Activated effector memory CD4-positive, alpha-beta T cell treated with Interleukin-2 at 50 U/mL for 16 hours (primary cell): ENCODE measurements around the gene HAGHL.

Experiments
- DNase-seq: peaks from one replicate; pipeline ENCODE4 v3.0.0-alpha.2; 2020

HAGHL gene

DNA sequence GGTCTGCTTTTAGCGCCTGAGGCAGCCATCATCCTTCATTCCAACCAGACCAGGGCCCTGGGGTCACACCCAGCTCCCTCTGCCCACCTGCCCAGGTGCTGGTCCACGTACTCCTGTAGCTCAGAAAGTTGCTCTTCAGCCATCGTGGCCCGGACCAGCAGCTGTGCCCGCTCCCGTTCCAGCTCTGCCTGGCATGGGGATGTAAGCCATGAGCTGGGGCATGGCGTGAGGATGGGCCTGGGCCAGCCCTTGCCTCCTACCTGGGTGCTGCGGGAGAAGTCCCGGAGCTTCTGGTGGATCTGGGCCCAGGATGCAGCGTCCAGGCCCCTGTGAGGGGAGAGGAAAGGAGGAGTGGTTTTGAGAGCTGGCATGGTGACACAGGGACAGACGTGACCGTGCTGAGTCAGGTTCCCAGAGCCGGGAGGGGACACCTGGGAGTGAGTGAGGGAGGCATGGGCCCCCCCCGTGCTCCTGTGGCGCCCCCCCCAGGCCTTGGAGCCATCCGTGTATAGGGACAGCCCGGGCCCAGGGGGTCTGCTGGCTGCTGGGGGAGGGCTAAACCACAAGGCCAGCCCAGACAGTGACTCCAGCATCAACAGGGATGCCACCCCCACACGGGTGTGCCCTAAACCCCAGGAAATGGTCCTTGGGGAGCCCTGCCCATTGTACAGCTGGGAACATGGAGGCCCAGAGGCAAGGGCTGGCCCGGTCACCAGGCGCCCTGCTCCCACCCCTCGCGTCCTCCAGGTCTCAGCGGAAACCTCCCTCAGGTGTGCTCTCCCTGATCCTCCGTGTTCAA is 3.9 kb upstream of the HAGHL start:
- no peak for DNase-seq

DNA sequence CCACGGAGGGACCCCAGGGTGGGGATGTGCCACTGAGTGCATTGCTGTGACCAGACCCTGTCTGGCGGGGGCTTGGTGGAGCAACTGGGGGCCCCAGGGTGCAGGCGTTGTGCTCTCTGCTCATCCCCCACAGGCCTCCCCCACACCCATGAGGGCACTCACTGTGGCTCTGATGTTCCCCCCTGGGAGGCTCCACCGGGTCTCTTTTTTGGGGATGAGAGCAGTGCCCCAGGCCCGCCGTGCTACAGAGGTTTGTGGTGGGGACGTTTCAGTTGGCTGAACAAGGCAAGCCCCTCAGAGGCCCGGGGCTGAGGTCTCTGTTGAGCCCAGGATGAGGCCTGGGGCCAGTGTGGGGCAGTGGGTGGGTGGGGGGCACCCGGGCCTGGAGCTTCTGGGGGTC is 3.2 kb upstream of the HAGHL start:
- no peak for DNase-seq

DNA sequence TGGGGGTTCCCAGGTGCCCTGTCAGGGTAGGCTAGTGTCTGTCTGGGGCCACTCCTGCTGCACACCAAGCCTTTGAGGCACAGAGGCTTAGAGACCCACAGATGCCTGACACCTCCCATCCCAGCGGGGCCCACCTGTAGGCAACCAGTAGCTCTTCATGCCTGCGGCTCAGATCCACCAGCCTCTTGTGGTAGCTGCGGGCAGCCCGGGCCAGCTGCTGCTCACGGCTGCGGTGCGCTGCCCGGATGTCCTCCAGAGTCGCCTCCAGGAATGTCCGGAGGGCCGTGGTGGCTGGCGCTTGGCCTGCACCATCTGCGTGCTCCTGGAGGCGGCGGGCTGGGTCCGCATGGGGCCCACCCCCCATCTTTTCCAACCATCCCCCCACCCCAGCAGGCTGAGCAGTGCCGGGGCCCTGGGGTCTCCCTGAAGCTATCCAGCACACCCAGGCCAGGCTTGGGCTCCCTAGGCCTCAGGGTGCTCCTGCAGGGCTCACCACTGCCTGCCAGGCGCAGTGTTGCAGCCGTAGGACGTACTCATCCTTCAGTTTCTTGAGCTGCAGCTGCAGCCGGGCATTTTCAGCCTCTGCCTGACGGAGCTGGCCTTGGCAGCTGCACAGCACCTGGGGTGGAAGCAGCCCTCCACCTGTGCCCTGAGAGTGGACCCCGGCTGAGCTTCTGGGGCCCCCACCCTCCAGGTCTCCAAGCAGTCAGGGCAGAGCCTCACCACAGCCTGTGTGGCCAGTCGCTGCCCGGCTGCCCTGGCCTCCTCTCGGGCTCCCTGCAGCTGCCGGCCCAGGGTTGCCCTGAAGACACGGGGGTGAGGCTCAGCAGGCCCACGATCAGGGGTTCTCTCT is 2.5 kb upstream of the HAGHL start:
- no peak for DNase-seq

DNA sequence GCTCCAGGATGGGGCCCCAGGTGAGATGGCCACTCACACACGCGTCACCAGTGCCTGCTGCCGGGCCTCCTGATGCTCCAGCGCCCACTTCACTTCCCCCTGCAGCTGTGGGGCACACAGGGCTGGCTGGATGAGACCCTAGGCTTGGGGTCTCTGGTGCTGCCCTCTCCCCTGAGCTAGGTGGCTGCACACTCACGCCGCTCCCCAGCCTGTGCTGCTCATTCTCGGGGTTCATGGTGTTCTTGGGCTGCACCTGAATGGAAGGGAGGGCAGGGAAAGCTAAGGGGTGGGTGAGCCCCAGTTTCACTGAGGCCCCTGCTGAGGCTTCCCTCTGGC is 1.9 kb upstream of the HAGHL start:
- DNase-seq = no peak

DNA sequence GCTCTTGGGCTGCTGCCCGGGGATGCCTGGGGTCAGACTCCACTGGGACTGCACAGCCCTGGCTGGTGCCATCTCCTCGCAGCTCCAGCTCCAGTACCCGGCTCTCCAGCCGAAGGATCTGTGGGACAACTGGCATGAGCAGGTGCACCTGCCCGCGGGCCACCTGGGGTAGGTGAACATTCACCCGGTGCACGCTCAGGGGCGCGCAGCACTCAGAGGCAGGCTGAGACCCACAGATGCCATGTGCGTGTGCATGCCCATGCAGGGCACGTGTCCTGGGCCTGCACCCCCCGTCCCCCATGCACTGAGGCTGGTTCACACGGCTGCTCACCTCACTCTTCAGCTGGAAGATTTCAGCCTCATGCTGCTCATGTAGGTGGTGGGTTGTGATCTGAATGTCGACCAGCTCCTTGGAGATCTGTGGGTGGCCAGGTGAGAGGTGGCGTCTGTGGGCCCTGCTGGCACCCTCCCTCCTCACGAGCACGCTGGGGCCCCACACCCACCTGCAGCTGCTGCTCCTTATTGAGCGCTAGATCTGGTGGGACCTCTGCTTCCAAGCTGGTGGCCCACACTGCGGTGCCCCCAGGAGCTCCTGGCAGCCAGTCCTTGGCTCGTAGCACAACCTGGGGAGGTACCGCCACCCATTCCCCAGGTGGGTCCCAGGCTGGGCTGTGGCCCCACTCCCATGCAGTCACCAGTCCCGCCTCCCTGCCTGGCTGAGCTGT is 1.3 kb upstream of the HAGHL start:
- no peak for DNase-seq

DNA sequence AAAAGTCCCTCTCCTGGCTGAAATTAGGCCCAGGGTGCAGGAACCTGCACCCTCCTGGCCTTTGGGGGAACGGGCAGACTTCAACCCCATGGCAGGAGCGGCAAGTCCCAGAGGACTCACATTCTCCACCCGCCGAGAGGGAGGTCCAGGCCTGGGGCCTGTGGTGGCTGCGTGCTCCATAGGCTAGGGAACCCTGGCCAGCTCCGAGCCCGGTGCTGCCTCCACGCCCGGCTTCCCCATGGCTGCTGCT is 793 bp upstream of the HAGHL start:
- DNase-seq = no peak

DNA sequence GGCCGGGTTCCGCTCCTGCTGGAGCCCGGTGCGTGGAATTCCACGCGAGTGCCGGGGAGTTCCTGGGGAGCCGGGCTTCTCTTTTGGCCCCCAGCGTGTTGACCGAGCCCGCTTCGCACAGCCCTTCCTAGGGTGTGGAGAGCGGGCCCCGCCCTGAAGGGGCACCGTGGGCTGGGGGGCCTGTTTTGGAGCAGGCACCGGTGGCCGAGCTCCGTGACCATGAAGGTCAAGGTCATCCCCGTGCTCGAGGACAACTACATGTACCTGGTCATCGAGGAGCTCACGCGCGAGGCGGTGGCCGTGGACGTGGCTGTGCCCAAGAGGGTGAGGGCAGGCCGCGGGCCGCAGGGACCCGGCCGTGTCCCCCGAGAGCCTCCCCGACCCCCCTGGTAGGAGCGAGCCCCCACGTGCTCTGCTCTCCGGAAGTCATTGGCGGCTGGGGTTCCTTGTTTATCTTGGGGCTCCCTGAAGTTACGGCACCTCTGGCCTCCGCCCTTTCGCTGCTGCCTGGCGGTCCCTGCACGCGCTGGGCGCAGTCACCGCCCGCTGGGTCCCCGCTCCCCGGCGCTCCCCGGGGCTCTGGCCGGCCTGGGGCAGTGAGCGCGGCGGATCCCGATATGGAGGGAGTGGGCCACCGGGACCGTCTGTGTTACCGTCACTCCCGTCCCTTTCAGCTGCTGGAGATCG is 528 bp downstream of the HAGHL start:
- no peak for DNase-seq

DNA sequence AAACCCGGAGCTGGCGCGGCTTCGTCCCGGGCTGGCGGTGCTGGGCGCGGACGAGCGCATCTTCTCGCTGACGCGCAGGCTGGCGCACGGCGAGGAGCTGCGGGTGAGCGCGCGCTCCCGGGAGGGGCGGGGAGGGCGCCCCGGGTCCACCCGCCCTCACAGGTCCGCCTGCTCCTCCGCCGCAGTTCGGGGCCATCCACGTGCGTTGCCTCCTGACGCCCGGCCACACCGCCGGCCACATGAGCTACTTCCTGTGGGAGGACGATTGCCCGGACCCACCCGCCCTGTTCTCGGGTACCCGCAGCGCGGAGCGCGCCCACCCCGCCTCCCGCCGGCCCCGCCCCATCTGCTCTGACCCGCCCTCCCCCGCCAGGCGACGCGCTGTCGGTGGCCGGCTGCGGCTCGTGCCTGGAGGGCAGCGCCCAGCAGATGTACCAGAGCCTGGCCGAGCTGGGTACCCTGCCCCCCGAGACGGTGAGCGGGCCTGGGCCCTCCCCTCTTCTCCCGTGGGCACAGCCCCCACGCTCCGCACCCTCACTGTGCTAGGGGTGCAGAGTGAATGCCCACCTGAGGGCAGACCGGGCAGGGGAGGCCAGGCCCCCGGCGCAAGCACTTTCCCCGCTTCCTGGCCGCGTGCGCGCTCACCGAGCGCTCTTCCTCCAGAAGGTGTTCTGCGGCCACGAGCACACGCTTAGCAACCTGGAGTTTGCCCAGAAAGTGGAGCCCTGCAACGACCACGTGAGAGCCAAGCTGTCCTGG is 1.4 kb downstream of the HAGHL start:
- peak; percentile 47 for DNase-seq

DNA sequence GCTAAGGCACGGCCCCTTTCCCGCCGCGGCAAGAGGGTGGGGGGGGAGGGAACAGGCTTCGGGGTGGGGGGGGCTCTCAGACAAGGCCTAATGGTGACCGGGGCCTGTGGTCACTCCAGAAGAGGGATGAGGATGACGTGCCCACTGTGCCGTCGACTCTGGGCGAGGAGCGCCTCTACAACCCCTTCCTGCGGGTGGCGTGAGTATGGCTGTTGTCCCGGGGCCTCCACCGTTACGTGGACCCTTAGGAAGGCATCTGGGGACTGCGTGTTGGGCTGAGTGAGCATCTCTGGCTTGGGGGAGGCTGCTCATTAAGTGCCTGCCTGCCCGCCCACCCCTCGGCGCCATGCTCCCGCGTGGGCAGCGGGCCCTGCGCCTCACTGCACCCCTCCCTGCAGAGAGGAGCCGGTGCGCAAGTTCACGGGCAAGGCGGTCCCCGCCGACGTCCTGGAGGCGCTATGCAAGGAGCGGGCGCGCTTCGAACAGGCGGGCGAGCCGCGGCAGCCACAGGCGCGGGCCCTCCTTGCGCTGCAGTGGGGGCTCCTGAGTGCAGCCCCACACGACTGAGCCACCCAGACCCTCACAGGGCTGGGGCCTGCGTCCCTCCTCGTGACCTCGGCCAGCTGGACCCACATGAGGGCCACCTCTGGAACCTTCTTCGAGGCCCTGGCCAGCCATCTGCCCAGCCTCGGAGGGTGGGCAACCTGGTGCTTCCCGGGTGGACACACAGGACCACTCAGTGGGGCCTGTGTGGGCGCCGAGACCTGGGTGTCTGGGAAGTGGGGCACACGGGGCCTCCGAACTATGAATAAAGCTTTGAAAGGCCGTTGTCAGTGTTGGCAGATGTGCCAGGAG is 2.2 kb downstream of the HAGHL start:
- DNase-seq = no peak

DNA sequence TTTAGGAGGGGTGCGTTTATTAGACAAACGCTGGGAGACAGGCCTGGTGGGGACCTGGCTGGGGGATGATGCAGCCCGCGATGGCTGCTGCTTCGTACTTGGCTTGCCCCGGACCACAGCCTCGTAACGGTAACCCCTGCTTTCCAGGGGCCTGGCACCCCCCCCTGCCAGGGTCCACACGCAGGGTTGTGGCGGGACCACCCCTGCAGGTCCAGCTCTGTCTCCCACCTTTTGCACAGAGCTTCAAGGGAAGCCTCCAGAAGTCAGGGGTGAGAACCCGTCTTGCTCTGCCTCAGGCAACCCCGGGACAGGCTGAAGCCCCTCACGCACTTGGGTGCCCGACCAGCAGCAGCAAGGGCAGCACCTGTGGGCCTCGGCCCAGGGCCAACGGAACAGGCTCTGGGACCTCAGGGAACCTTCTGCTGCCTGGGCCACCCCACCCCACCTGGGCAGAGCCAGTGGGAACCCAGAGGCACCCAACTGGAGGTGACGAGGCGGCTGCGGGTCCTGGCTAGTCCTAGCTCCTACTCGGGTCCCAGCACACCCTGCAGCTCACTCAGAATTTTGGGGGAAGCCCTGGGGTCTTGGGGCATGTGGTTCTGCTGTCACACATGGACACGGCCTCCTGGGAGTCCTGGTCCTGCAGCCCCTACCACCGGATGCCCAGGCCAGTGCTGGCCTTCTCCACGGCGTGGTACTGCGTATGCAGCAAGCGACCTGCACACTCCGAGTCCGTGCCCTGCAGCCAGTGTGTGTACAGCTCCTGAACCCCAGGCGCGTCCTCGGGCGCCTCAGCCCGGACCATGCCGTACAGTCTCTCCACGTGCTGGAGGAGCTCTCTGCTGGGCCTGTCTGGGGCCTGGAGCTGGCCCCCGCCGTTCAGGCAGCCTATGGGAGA is 3.1 kb downstream of the HAGHL start:
- no peak for DNase-seq

DNA sequence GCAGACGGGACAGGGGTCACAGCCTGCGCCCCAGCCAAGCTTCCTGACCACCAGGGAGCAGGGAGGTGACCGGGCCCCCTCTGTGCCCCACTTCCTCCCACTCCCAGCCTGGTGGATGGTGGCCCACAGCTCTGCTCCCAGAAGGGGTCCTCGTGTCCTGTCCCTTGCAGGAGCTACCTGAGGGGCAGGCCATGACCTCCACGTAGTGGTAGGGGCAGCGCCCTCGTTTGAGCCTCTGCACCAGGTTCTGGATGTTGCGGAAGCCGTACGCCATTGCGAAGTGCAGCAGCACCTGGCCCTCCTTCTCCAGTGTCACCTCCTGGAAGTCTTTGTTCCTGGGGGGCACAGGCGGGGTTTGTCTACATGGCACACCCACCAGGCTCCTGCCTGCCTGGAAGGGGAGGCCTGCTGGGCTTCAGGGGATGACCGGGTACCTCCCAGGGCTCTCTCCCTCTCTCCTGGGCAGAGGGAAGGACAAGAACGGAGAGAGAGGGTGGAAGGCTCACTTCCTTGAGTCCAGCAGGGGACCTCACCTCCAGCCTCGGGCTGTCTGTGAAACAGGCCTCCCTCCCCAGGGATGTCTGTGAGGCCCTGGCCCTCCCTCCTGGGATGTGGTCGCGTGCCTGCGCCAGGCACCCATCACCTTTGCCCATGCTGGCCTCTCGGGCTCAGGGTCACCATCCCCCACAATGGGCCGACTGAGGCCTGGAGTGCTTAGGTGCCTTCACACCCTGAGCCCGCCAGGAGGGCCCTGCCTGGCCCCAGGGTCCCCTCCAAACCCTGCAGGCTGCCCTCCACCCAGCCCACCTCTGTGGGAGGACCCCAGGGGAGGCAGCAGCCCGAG is 4.0 kb downstream of the HAGHL start:
- DNase-seq = no peak

DNA sequence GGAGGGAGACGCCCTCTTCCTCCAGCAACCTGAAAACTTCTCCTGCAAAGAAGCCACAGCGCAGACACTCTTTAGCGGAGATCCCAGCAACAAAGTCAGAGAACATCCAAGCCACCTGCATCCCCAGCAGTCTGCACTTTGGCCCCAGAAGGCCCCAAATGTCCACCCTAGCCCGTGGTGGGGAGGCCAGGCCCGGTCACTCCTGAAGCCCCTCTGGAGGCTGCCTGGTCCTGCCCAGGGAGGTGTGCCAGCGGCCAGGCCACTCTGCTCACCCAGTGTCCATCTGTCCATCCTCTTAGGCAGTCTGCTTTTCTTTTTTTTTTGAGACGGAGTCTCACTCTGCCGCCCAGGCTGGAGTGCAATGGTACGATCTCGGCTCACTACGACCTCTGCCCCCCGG is 5.4 kb downstream of the HAGHL start:
- no peak for DNase-seq

DNA sequence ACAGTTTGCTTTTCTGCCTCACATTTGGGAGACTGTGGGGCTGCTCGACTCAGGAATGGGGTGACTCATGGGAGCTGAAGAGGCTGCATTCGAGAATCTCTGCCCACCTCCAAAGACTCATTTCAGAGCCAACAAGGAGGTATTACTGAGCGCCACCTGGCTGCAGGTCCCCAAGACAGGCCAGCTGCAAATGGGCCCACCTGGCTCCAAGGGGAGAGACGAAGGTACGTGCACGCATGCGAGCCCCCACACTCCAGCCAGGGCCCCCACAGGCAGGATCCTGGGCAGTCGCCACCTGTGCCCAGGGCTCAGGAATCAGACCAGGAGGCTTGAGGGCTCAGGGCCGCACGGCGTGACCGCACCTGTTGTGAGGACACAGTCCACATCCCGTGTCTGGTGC is 6.0 kb downstream of the HAGHL start:
- DNase-seq = no peak

DNA sequence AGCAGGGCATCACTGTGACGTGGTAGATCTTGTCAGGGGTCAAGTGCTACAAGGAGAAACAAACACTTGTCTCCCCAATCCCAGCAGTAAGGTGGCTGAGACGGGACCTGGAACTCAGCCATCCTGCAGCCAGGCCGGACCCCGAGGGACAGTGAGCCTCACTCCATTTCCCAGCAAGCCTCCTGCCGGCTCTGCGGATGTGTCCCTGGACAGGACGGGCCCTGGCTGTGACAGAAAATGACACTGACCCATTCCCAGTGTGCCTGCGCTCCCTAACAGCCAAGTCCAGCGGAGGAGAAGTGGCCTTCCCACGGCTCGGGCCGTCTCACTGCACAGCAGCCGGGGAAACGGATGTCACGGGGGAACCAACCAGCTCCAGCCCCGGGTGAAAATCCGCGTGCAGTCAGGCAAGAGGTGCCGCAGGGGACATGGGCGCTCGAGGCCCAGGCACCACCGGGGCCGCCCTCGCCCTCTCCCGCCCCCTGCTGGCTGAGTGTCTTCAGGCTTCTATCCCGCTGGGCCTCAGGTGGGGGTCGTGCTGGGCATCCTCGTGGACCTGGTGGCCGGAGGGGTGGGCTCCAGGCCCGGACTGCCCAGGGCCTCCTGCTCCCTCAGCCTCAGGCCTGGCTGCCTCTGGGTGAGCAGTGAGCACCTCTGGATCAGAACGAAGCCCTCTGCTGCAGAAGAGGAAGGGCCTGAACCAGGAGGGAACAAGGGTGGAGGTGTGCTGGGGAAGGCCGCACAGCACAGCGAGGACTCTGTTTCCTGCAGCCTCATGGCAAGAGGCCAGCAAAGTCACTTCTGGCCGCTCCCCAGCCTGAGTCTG is 6.7 kb downstream of the HAGHL start:
- no peak for DNase-seq

DNA sequence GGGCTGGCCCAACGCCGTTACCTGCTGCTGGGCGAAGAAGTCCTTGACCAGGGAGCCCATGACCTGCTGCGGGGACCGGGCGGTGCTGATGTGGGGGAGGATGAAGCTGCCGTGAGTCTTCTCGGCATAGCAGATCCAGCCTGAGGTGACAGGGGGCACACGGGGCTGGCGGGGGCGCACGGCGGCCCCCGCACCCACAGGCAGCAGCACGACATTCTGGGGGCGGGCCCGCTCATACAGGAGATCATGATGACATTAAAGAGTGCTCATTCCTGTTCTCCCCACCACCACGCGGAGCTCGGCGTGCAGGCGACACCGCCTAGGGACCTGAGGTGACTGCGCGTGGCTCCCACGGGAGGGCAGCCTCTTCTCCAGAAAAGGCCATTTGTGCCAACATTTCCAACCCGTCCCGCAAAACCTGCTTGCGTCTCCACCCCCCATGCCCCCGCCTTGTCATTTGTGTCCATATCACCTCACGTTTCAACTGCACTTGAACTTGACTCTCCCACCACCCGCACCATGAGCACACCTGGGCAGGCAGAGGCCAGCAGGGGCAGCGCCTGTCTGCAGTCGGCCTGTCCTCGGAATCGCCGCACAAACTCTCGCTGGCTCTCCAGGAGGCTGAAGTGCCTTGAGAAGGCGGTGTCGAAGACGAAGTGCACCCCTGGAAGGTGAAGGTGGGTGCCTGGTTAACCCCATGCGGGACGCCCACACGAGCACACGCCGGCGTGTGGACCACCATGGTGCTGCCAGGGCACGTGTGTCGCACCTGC is 7.5 kb downstream of the HAGHL start:
- no peak for DNase-seq

DNA sequence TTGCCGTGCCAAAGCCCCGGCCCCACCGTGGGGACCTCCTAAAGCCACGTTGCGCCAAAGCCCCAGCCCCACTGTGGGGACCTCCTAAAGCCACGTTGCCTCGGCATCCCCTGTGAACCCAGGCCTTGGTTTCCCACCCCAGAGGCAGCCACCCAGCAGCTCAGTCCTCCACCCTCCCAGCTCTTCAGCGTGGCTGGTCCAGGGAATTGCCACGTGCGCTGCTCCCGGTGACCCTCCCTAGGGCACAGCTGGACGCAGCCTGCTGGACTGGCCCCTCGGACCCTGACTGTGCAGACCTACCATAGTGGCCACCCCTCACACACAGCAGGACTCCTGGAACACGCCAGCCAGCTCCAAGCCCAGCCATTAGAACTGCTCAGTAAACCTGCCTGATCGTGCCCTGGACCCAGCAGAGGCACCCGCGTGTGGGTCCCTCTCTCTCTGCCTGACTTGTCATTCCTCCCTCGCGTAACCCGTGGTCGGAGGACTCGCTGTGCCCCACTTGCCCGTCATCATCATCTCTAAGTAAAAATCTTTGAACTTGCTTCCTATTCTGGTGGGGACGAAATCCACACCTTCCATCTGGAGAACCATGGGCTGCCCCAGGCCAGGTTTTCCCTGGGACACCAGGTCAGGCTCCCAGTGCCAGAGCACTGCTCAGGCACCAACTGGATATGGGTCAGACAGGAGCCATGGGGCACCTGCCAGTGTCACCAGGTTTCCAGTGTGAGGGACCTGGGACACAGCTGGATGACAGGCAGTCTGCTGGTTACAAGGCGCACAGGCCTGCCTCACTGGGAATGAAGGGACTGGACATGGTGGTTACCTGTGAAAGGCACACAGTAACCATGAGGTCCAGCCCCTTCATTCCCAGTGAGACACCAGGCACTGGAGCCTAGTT is 8.3 kb downstream of the HAGHL start:
- no peak for DNase-seq

DNA sequence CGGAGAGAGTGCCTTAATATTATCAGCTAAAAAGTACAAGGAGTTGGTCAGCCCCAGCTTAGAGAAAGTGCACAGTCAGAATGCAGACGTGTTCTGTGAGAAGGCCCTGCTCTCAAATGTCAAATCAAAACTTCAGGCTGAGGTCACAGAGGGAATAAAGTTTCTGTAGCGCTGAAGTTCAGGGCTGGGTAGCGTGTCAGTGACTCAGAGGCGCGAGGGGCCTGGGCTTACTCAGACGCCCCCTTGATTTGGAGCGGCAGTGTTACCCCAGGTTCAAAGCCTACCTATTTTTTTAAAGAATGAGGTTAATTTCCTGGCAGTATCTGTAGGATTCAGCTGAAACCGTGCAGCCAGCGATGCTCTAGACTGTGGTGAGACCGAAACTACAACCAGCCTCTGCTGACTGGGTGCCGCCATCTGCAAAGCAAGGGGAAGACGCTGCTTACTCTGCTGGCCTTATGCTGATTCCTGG is 9.1 kb downstream of the HAGHL start:
- no peak for DNase-seq
